T-helper 2 cell (primary cell): ENCODE results near the gene LARGE2.

Source experiments
- DNase-seq, 5 experiments: peaks; one replicate each; pipeline versions ENCODE4 v3.0.0 to v3.0.0-alpha.2; 2012 to 2022

The LARGE2 gene

DNA sequence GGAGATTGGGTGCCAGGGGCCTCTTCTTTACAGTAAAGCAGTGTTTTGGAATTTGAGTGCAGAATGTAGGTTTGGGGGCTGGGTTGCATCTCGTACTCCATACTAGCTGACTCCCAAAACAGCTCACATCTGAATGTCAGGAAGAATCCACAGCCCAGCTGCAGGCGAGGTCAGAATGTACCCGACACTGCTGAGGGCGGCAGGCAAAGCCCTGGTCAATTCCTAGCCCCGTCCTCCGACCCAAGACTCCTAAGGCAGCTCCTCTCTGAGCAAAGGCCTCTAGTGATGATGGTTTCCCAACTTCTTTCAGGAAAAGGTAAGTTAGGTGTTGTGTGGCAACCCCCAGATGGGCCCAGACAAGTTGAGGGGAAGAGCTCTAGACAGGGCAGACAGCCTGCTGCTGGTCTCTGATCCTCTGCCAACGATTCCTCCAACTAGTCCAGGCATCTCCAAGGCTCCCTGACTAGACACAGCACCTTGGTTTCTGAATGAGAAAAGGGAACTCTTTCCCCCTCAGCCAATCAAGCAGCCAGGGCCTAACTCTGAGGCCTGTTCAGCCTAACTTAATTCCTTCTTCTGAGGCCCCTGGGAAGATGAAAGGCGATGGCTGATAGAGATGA lies 8.6 kb downstream of the LARGE2 start:
- DNase-seq: no peak

GRCh38 chr11:45931739-45932138 lies 9.3 kb downstream of the LARGE2 start:
- DNase-seq: no peak

GRCh38 chr11:45932217-45932616 lies 9.8 kb downstream of the LARGE2 start:
- no peak for DNase-seq

DNA sequence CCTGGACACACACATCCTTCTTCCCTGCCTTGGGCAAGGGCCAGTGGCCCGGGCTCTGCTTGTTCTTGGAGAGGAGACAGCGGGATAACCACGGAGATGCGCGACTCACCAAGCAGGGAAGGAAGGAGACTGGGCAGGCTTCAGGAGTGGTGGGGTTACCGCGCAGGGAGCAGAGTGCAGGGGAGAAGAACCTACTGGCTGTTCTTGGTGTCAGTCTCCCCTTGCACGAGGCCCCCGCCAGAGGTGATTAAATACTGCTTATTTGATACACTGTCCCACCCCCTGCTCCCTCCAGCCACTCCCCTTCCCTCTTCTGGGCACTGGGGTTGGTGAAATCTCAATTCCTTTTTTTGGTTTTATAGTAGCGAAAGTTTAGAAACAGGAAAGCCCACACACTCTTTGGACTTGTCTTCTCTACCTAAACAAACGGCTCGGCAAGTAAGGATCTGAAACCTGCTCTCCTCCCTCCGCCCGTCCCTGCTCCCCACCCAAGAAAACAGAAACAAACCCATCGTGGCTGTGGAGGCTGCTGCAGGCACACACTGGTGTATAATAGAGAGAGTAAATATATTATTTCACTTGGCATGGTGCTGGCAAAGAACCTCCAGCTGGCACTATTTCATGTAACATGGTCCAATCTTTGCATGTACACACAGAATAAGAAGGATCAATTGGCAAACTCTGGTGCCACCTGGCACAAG lies 10.8 kb downstream of the LARGE2 start:
- DNase-seq: no peak

DNA sequence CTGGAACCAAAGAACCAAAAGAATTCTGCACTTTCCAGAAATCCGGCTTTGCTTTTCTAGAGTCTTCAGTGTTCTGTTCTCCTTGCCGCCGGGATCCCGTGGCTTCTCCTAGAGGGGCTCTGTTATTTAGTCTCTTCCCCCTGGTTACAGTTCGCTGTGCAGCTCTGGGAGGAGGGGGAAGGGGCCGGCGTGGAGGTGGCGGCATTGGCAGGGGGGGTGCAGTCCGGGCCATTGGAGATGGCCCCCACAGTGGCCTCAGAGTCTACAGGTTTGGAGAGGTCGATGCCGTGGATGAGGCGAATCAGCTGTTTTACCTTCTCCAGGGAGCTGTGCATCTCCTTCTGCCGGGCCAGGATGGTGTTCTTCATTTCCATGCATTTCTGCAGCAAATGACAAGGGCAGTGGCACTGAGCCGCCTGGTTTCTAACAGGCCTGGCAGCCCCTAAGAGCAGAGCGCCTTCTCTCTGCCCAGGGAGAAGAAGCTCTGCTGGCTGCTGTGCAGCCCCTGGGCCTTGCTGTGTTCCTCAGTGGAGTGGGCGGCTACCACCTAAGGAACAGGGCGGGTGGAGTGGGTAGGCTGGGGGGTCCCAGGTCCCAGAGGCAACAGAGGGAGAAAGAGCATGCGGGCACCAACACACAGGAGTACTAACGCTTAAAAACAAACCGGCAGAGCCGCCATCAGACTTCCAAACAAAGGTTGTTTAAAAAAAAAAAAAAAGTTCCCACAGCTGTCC lies 11.6 kb downstream of the LARGE2 start:
- no peak for DNase-seq

GRCh38 chr11:45934580-45935318 lies 12.3 kb downstream of the LARGE2 start:
- no peak for DNase-seq

- DNase-seq: no peak
Observed at GRCh38 chr11:45935349-45936064, 13.1 kb downstream of the LARGE2 start.

DNA sequence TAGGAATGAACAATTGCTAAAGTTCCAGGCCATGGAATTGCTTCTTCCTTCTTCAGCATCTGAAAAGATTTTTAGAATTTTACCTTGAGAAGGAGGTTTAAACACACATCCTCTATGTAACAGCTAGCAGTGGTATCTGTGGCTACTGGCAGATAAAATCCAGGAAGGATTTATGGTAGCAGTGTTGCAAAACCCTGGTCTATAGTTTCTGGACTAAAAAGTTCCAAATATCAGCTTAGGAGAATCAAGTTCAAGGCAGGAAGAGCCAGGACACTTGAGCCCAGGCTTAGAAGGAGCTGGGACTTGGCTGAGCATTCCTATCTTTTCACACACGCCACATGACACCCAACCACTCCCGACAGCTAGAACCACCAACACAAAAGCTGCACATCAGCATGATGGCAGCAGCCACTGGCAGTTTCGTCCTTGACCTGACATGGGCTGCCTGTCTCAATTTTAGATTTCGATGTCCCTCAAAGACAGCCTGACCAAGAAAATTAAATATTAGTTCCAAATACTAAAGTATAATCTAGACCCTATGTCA lies 14.1 kb downstream of the LARGE2 start:
- DNase-seq: no peak

GRCh38 chr11:45937916-45938315 lies 15.5 kb downstream of the LARGE2 start:
- no peak for DNase-seq

- no peak for DNase-seq
Observed at GRCh38 chr11:45939836-45940235, 17.4 kb downstream of the LARGE2 start.

GRCh38 chr11:45941285-45941684 lies 18.8 kb downstream of the LARGE2 start:
- DNase-seq: no peak

DNA sequence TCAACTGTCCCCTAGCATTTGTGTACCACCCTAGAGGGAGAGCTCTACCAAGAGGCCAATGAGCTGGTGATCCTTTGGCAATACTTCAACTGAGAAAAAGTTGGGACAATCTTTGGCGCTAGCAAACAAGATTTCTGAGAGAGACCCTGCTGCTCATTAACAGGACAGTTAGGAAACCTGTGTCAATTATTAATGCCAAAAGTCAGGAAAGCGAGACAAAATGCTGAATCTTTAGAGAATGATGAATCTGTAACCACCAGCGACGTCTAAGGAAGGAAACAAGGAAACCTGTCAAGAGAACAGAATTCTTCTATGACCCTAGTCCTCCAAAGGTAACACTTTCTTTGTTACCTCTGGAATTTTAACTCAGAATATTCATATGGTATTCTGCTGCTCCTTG lies 19.9 kb downstream of the LARGE2 start:
- no peak for DNase-seq

DNA sequence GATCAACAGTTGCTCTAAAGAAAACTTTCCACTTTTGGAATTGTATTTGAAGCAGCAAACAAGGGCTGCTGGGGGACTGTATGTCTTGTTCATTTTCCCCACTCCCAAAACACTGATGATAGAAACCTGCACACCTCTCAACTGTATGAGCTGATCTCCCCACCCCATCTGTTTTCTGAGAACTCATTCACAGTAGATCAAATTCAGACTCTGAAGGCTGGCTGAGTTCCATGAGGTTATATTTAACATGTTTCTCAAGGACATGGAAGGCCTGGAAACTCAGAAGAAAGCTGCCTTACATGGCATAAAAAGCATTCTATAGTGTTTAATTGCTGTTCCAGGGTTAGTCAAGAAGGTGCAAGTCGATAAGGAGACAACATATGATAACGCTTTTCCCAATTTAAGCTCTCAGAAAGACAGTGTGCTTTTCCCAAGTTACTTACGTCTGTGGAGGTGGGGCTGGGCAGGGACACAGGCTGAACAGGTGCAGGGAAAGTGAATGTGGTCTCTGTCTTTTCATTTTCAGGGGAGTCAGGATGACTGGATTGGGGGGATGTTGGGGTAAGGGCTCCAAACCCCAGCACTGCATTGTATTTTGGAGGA lies 23.0 kb downstream of the LARGE2 start:
- no peak for DNase-seq

GRCh38 chr11:45947885-45948284 lies 25.4 kb downstream of the LARGE2 start:
- DNase-seq: no peak

DNA sequence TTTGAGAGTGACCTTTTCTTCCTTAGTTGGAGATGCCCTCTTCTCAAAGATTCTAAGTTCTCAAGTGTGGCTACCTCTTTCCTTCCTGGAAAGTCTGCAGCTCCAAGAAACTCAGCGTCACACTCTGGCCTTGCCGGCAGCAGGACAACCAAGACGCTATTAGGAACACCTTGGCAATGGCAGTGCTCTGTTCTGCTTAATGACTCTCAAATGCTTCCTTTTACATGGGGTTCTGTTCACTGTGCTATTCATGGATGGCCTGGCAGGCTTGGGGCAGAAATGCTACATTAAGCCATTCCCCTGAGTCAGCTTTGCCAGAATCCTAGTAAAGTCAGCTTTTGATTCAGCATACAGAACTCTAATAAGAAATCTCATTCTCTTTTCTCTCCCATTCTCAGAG lies 25.9 kb downstream of the LARGE2 start:
- DNase-seq: no peak

DNA sequence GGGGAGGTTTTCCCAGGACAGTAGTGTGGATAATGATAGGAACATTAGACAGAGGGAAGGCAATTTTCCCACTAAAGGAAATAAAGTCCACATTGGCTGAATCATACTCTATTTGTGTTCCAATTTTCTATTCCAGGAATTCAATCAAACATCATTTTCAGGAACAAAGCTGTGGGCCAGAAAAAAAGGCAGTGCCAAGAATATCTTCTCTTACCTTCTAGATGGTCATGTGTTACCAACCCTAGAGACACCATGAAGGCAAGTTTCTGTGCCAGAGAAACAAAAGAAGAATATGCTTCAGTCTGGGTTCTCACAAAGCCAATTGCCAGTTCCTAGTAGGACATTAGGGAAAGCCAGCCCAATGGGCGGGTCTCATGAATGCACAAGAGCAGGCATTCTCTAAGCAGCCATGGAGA lies 27.5 kb downstream of the LARGE2 start:
- DNase-seq: no peak

DNA sequence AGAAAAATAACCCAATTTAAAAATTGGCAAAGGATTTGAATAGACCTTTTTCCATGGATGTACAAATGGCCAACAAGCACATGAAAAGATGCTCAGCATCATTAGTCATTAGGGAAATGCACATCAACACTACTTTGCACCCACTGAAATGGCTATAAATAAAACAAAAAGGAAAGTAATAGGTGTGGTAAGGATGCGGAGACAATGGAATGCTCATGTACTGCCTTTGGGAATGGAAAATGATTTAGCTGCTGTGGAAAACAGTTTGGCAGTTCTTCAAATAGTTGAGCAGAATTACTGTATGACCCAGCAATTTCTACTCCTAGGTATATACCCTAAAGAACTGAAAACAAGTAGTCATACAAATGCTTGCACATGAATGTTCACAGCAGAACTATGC lies 37.4 kb downstream of the LARGE2 start:
- no peak for DNase-seq

DNA sequence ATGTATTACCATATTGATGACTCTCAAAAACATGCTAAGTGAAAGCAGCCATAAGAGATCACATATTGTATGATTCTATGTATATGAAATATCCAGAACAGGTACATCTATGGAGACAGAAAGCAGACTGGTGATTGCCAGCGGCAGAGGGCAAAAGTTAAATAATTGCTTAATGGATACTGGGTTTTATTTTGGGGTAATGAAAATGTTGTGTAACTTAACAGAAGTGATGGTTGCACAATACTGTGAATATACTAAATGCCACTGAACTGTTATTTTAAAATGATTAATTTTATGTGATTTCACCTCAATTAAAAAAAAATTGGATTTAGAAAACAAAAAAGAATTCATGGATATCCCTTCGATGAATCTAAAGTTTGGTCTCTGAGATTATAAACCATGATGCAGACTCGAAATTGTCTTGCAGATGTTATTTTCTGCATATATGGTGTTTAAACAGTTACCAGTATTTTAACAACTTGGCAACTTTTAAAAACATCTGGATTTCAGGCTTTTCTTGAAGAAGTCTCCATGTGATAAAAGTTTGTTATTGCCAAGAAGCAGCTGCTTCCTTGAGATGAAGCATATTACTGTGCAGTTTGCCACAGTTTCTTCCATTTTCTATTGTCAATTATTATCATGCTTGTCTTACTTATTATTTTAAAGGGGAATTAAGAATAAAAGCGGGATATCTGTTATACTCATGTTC lies 38.1 kb downstream of the LARGE2 start:
- no peak for DNase-seq

GRCh38 chr11:45961751-45962240 lies 39.3 kb downstream of the LARGE2 start:
- peak in 1 of 5 experiments; percentile 39 for DNase-seq

- DNase-seq: peak in 4 of 5 experiments; percentile 24 to 71 (median 36)
Observed at GRCh38 chr11:45964911-45965389, 42.5 kb downstream of the LARGE2 start.

DNA sequence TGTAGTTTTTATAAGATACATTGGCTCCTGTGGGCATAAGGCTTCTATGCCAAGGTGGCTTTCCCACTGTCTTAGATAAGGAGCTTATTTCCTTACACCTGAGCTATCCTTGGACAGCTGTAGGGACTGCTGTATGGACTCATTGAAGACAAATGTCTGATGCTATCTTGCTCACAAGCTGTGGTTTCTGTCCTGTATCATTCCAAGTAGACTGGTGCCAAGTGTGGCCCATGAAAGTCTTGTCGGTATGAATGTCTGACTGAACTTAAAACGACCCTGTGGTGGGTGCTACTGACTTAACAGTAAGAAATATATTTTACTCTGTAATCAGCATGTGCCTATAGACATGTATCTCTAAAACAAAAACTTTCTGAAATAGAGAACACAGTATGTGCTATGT lies 45.0 kb downstream of the LARGE2 start:
- DNase-seq: no peak
